B cell (primary cell): Measurements from ENCODE around the gene UAP1L1. TPM values are rescaled to one million over a fixed set of nuclear protein-coding genes. Genes with fewer than 3 reads are reported as not detected.

Experiments
- ATAC-seq: fragments of 200-7000 bp; cut with Tn5 transposase; one replicate; pipeline ENCODE4 v1.10.0; 2021; ENCODE audit warnings: low read depth, mild to moderate bottlenecking, moderate number of reproducible peaks, moderate library complexity
- CTCF ChIA-PET: fragments of 350-600 bp; sonication (Branson Sonifier 250); formaldehyde crosslinking; loops from one replicate; lab custom pipeline; 2021; ENCODE audit warnings: antibody characterized with exemption, inconsistent platforms; lab: Charles Lee
- POLR2A ChIA-PET: fragments of 350-600 bp; sonication (Branson Sonifier 250); formaldehyde crosslinking; loops from one replicate; lab custom pipeline; 2021; ENCODE audit warnings: antibody characterized with exemption; lab: Charles Lee
- DNase-seq: peaks from one replicate; pipeline ENCODE4 v3.0.0; 2013
- H2AFZ ChIP-seq: 2 replicates; pipeline ENCODE4 v1.6.1; 2012; ENCODE audit warnings: mild to moderate bottlenecking, low read depth, low read length; ENCODE audit not compliant: insufficient read depth, poor library complexity, severe bottlenecking
- H3K27ac ChIP-seq, 2 donors: 1 replicate in 1 of 2; 2 replicates in 1 of 2; pipeline ENCODE4 v1.5.1; 2012 to 2013; ENCODE audit warnings: low read length in 2 of 2, mild to moderate bottlenecking in 2 of 2, moderate library complexity in 1 of 2
- H3K27me3 ChIP-seq, 4 experiments: fragments of 200-600 bp in 1 of 4; sonication (generic) in 1 of 4; replicated peaks in 1 of 4; 1 replicate in 2 of 4; 2 replicates in 2 of 4; pipeline versions ENCODE4 v1.6.1 to v1.7.0; 2013 to 2016; ENCODE audit warnings: low read length in 3 of 4, mild to moderate bottlenecking in 2 of 4, mixed read lengths in 1 of 4, moderate library complexity in 1 of 4; ENCODE audit not compliant: insufficient read depth in 4 of 4, control insufficient read depth in 3 of 4; ENCODE audit errors: control extremely low read depth in 1 of 4
- H3K36me3 ChIP-seq, 2 experiments: replicated peaks in 1 of 2; 1 replicate in 1 of 2; 2 replicates in 1 of 2; pipeline versions ENCODE4 v1.6.1 to v1.7.1; 2013; ENCODE audit warnings: low read length in 1 of 2; ENCODE audit not compliant: insufficient read depth in 2 of 2, control insufficient read depth in 1 of 2; ENCODE audit errors: control extremely low read depth in 1 of 2, extremely low read depth in 1 of 2
- H3K4me1 ChIP-seq, 2 donors: fragments of 200-600 bp in 1 of 2; sonication (generic) in 1 of 2; 1 replicate in 1 of 2; 2 replicates in 1 of 2; pipeline versions ENCODE4 v1.5.1 to v1.6.1; 2013 to 2017; ENCODE audit warnings: low read length in 2 of 2; ENCODE audit not compliant: control insufficient read depth in 2 of 2, insufficient read depth in 2 of 2
- H3K4me2 ChIP-seq: replicated peaks from 2 replicates; pipeline ENCODE3; 2012; ENCODE audit warnings: mild to moderate bottlenecking, low read depth, low read length; ENCODE audit not compliant: poor library complexity, severe bottlenecking
- H3K4me3 ChIP-seq, 5 experiments: fragments of 200-600 bp in 1 of 5; sonication (generic) in 1 of 5; 1 replicate in 3 of 5; 2 replicates in 2 of 5; pipeline versions ENCODE4 v1.5.1 to v1.7.0; 2011 to 2016; ENCODE audit warnings: low read length in 4 of 5, mild to moderate bottlenecking in 4 of 5, low read depth in 2 of 5, control low read depth in 1 of 5, moderate library complexity in 1 of 5; ENCODE audit not compliant: insufficient read depth in 1 of 5; ENCODE audit errors: control extremely low read depth in 1 of 5, extremely low read depth in 1 of 5
- H3K79me2 ChIP-seq: fragments of 200-600 bp; sonication (generic); one replicate; pipeline ENCODE4 v1.6.0; 2016; ENCODE audit warnings: low read length; ENCODE audit not compliant: control insufficient read depth, insufficient read depth
- H3K9ac ChIP-seq: fragments of 200-600 bp; sonication (generic); 2 replicates; pipeline ENCODE4 v1.6.1; 2017; ENCODE audit warnings: mild to moderate bottlenecking, low read length, moderate library complexity
- H3K9me3 ChIP-seq, 3 donors: one replicate each; pipeline versions ENCODE4 v1.6.1 to v1.7.1; 2013; ENCODE audit warnings: low read length in 2 of 3; ENCODE audit not compliant: control insufficient read depth in 2 of 3, insufficient read depth in 1 of 3; ENCODE audit errors: control extremely low read depth in 1 of 3
- H4K20me1 ChIP-seq: 2 replicates; pipeline ENCODE4 v1.6.0; 2012; ENCODE audit warnings: mild to moderate bottlenecking, low read length; ENCODE audit not compliant: insufficient read depth, control insufficient read depth, poor library complexity, severe bottlenecking
- H3K27ac Mint-ChIP-seq: one replicate; pipeline ENCODE4 v1.8.0; 2021; ENCODE audit warnings: mixed read lengths
- H3K27me3 Mint-ChIP-seq: one replicate; pipeline ENCODE4 v1.8.0; 2021; ENCODE audit warnings: mixed read lengths
- H3K4me1 Mint-ChIP-seq: one replicate; pipeline ENCODE4 v1.8.0; 2021; ENCODE audit warnings: mixed read lengths
- H3K4me3 Mint-ChIP-seq: one replicate; pipeline ENCODE4 v1.8.0; 2021; ENCODE audit warnings: mixed read lengths
- H3K9me3 Mint-ChIP-seq: one replicate; pipeline ENCODE4 v1.8.0; 2022; ENCODE audit warnings: mixed read lengths; ENCODE audit not compliant: insufficient read depth
- CTCF ChIP-seq: fragments of 200-600 bp; IDR thresholded peaks from one replicate; pipeline ENCODE4 v1.8.0; 2022; ENCODE audit warnings: antibody characterized with exemption, mild to moderate bottlenecking
- EZH2 ChIP-seq: IDR thresholded peaks from 2 replicates; pipeline ENCODE4 v1.6.1; 2012; ENCODE audit warnings: borderline replicate concordance, low read depth, mild to moderate bottlenecking, moderate library complexity, low read length; ENCODE audit not compliant: insufficient read depth, poor library complexity, severe bottlenecking
- WGBS: methylation state at CpG from one replicate; pipeline ENCODE4 v1.1.5; 2013; ENCODE audit warnings: missing lambda C conversion rate; ENCODE audit not compliant: insufficient coverage; 5-methylcytosine and 5-hydroxymethylcytosine counted together
- intact Hi-C: fragments of 100-400 bp; cut with micrococcal nuclease; formaldehyde crosslinking; loops from one replicate; pipeline ENCODE4 v1.10.0; 2022
- polyA plus RNA-seq: library from polyadenylated mRNA; depleted of rRNA; stranded (reverse); fragments of >200 nt; gene quantifications from 2 replicates; pipeline ENCODE4 v1.2.3, GENCODE V29; 2012
- total RNA-seq, 2 donors: library from RNA; stranded (reverse); fragments of 120-200 nt in 1 of 2; gene quantifications; 1 replicate in 1 of 2; 2 replicates in 1 of 2; pipeline versions ENCODE4 v1.2.3 to v1.2.4, GENCODE V29; 2013 to 2022

Gene UAP1L1
- total and polyA plus RNA-seq, 2 donors (not counting 1 experiment from before 2014, with no cell fraction given) = 29.1 to 47.6 TPM

- POLR2A ChIA-PET = no interaction called here
- H3K4me3 Mint-ChIP-seq = no peak overlapping the region
- WGBS = 96% methylated on average over 24 of the region's 31 CpGs
These were observed 28.7 kb downstream of the UAP1L1 start for GRCh38 chr9:137105814-137106661.

More at GRCh38 chr9:137105814-137106661, 28.7 kb downstream of the UAP1L1 start:
- no peak overlapping the region for H2AFZ ChIP-seq
- H3K4me1 ChIP-seq = no peaks in the 10 kb centered on the region
- Mint-ChIP-seq H3K4me1 (peaks cover 2% of the 10 kb centered on the region), H3K9me3 (no peaks in the 10 kb centered on the region), H3K27ac (no peak overlapping the region), H3K27me3 (no peaks in the 10 kb centered on the region)
- peaks cover 8% of the 10 kb centered on the region for H4K20me1 ChIP-seq
- DNase-seq = no peak
- H3K27ac ChIP-seq = no peak overlapping the region
- H3K9me3 ChIP-seq = no peaks in the 10 kb centered on the region
- no peak overlapping the region for H3K4me3 ChIP-seq
- no peak for ATAC-seq
- H3K4me2 ChIP-seq = no peak overlapping the region
- no peak for TF ChIP-seq CTCF
- TF ChIP-seq EZH2 = no peak
- peaks cover 0 to 84% of the 10 kb centered on the region in 2 experiments for H3K36me3 ChIP-seq
- peaks cover 11% of the 10 kb centered on the region for H3K79me2 ChIP-seq
- intact Hi-C loops = no loop called here
- CTCF ChIA-PET = interaction anchor here (1.7 to 2.1 kb wide), 2 partner anchors 11 to 130 kb away, joined by 4 to 7 read pairs; no protein-coding TSS in a partner anchor
- no peak overlapping the region for H3K9ac ChIP-seq
- no peaks in the 10 kb centered on the region for H3K27me3 ChIP-seq
